HG03565 (cell line): Measurements from ENCODE around the gene DSG2.

Source experiments
- ATAC-seq: cut with Tn5 transposase; IDR thresholded peaks from one replicate; pipeline ENCODE4 v1.9.1; 2021; ENCODE audit warnings: mild to moderate bottlenecking, moderate library complexity; ENCODE audit not compliant: unreplicated experiment

Gene DSG2

GRCh38 chr18:31586616-31587015 lies 88.6 kb downstream of the DSG2 start:
- no peak for ATAC-seq

- ATAC-seq: no peak
Observed at GRCh38 chr18:31587529-31587928, 89.6 kb downstream of the DSG2 start.

GRCh38 chr18:31590570-31590969 lies 92.6 kb downstream of the DSG2 start:
- ATAC-seq: no peak

- no peak for ATAC-seq
Observed at GRCh38 chr18:31591113-31591512, 93.1 kb downstream of the DSG2 start.

- ATAC-seq: no peak
Observed at GRCh38 chr18:31591628-31592027, 93.7 kb downstream of the DSG2 start, which contains the start of gene TTR. Gene TTR, plus strand, starts transcription at chr18:31591877. Its CDS starts 26 bp downstream, at chr18:31591903.

- no peak for ATAC-seq
Observed at GRCh38 chr18:31592506-31593157, 94.7 kb downstream of the DSG2 start.

GRCh38 chr18:31595121-31595771 lies 97.3 kb downstream of the DSG2 start:
- ATAC-seq: no peak

GRCh38 chr18:31596081-31596872 lies 98.3 kb downstream of the DSG2 start:
- no peak for ATAC-seq

- no peak for ATAC-seq
Observed at GRCh38 chr18:31598021-31598805, 100.2 kb downstream of the DSG2 start.
